Osteocyte (in vitro differentiated cells): ENCODE results near the gene GYS2. TPM values are rescaled to one million over a fixed set of nuclear protein-coding genes. Genes with fewer than 3 reads are reported as not detected.

Experiments
- DNase-seq: peaks from one replicate; pipeline ENCODE4 v3.0.0; 2021; ENCODE audit warnings: mixed read lengths; ENCODE audit not compliant: unreplicated experiment; ENCODE audit errors: extremely low spot score
- H3K27ac Mint-ChIP-seq: one replicate; pipeline ENCODE4 v1.8.0; 2021; ENCODE audit warnings: mild to moderate bottlenecking, mixed read lengths; ENCODE audit not compliant: unreplicated experiment
- H3K27me3 Mint-ChIP-seq: one replicate; pipeline ENCODE4 v1.8.0; 2021; ENCODE audit warnings: mixed read lengths; ENCODE audit not compliant: unreplicated experiment
- H3K36me3 Mint-ChIP-seq: one replicate; pipeline ENCODE4 v1.8.0; 2021; ENCODE audit warnings: mixed read lengths; ENCODE audit not compliant: unreplicated experiment
- H3K4me1 Mint-ChIP-seq: one replicate; pipeline ENCODE4 v1.8.0; 2021; ENCODE audit warnings: mixed read lengths; ENCODE audit not compliant: unreplicated experiment
- H3K4me3 Mint-ChIP-seq: one replicate; pipeline ENCODE4 v1.8.0; 2021; ENCODE audit warnings: mild to moderate bottlenecking, moderate library complexity, mixed read lengths; ENCODE audit not compliant: unreplicated experiment
- H3K9me3 Mint-ChIP-seq: one replicate; pipeline ENCODE4 v1.8.0; 2021; ENCODE audit warnings: mixed read lengths; ENCODE audit not compliant: unreplicated experiment
- CTCF ChIP-seq: fragments of 200-600 bp; sonication (generic); IDR thresholded peaks from 2 replicates; pipeline ENCODE4 v1.5.0; 2021; ENCODE audit warnings: antibody characterized with exemption, mild to moderate bottlenecking, moderate library complexity
- total RNA-seq: library from RNA; stranded (reverse); gene quantifications from 2 replicates; pipeline ENCODE4 v1.2.1, GENCODE V29; 2021

GYS2 gene
- total RNA-seq, 1 donor from 2014 or later, result not detected

DNA sequence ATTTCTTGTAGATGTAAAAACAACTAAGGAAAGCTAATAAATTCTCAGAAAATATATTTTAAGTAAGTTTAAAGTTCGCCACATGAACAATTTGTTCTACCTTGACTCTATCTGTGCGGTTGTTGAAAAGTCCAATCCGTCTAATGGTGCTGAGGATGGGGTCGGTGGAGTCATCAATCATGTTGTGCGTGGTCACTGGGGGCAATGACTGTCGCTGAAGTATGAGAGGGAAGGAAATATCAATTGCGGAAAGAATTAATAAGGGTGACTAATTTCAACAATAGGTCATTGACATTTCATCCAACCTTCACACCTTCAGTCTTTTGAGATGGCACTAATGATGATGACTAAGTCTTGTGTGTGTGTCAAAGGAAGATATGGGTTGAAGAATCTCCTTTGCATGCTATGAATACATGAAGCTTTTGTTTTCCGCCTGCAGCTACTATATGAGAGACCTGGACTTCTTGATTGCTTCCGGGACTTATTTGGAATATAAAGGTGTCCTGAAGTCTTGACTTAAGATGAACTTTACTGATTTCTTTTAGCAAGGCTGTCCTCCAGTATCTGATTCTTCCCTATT lies 46.5 kb downstream of the GYS2 start:
- peaks cover 8% of the 10 kb centered on the region for H3K4me1 Mint-ChIP-seq

DNA sequence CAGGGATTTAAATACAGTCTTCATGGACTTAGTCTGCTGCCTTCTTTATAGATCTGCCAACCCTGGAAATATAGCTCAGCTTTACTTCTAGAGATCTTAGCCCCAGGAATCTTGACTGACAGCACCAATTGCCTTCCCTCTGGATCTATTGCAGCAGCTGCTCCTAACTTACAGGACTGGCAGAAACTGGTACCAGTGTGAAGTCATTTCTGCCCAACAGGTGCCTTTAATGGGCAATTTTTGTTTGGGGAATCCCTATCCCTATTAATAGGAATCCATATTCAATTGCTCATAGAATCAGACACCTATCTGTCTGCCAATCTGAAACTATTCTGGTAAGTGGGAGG lies 51.3 kb downstream of the GYS2 start:
- no peak overlapping the region for H3K27ac Mint-ChIP-seq
- no peak for DNase-seq
- no peaks in the 10 kb centered on the region for H3K27me3 Mint-ChIP-seq
- no peak overlapping the region for H3K4me3 Mint-ChIP-seq
- no peaks in the 10 kb centered on the region for H3K9me3 Mint-ChIP-seq
- TF ChIP-seq CTCF, result no peak
- H3K4me1 Mint-ChIP-seq, result no peaks in the 10 kb centered on the region
- no peaks in the 10 kb centered on the region for H3K36me3 Mint-ChIP-seq

More for the DNA sequence above, 46.5 kb downstream of the GYS2 start:
- H3K27me3 Mint-ChIP-seq, result no peaks in the 10 kb centered on the region
- DNase-seq, result no peak
- H3K27ac Mint-ChIP-seq, result no peak overlapping the region
- no peaks in the 10 kb centered on the region for H3K9me3 Mint-ChIP-seq
- TF ChIP-seq CTCF, result no peak
- no peak overlapping the region for H3K4me3 Mint-ChIP-seq
- H3K36me3 Mint-ChIP-seq, result no peaks in the 10 kb centered on the region

- Mint-ChIP-seq H3K27me3 (no peaks in the 10 kb centered on the region), H3K4me3 (no peak overlapping the region), H3K27ac (no peak overlapping the region), H3K9me3 (no peaks in the 10 kb centered on the region), H3K4me1 (no peaks in the 10 kb centered on the region), H3K36me3 (no peaks in the 10 kb centered on the region)
- no peak for TF ChIP-seq CTCF
- DNase-seq, result no peak
These were observed 51.9 kb downstream of the GYS2 start for GRCh38 chr12:21552635-21553328.

DNA sequence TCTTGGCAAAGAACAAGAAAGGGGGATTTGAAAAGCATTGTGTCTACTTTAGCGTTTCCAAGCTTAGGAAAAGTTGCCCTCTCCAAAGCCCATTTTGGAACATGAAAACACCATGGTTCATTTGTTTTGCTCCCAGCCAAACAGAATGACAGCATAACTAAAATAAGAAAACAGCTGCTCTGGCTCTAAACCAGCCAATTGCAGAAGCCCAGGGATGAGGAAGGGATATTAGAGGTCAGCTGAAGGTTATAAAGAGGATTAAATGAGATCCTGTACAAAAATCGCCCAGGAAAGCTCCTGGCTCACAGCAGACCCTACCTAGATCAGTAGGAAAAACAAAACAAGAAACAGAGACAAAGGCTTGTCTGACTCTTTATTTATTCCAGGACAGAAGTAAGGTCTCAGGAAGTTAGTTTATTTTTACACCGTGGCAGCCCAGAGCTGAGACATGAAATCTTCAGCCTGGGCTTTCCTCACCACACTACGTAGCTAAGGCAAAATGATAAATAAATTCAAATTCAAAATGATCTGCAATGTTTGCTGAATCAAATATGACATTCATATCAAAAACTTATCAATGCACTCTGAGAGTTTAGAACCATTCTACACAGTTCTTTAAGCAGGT lies 52.7 kb downstream of the GYS2 start:
- Mint-ChIP-seq H3K9me3 (no peaks in the 10 kb centered on the region), H3K27me3 (no peaks in the 10 kb centered on the region), H3K4me3 (no peak overlapping the region), H3K4me1 (no peaks in the 10 kb centered on the region), H3K36me3 (no peaks in the 10 kb centered on the region), H3K27ac (no peak overlapping the region)
- no peak for TF ChIP-seq CTCF
- DNase-seq, result no peak

GRCh38 chr12:21547437-21547836 lies 57.2 kb downstream of the GYS2 start:
- Mint-ChIP-seq H3K4me1 (no peaks in the 10 kb centered on the region), H3K4me3 (no peak overlapping the region), H3K36me3 (no peaks in the 10 kb centered on the region), H3K9me3 (no peaks in the 10 kb centered on the region), H3K27ac (no peak overlapping the region), H3K27me3 (no peaks in the 10 kb centered on the region)
- no peak for DNase-seq
- no peak for TF ChIP-seq CTCF
